GM19043 (cell line): ENCODE measurements around the gene S100A7A.
"Not testable (repeated sequence)": the region's sequence is repeated elsewhere in the genome, so short reads cannot be mapped to it uniquely, and the experiment has no call there.

Source experiments
- ATAC-seq: cut with Tn5 transposase; IDR thresholded peaks from one replicate; pipeline ENCODE4 v1.9.1; 2021; ENCODE audit warnings: low read depth; ENCODE audit not compliant: unreplicated experiment

S100A7A gene

DNA sequence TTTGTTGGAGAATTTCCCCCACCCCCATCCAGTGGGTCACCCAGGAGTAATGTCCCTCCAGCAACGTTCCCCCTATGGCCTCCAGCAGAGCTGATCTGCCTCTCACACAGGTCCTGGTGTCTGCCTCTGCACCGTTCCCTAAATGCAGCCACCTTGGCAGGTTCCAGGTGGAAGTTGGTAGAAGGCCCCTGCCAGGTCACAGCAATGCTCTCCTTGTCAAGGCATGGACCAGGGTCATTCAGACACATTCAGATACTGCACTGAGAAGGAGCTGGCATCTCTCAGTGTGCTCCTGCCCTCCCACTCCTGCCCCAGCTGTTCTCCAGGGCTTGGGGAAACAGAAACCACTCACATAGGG is 3.1 kb downstream of the S100A7A start:
- not testable (repeated sequence) for ATAC-seq

- no peak for ATAC-seq
Measured at GRCh38 chr1:153420306-153420705, 4.0 kb downstream of the S100A7A start.

DNA sequence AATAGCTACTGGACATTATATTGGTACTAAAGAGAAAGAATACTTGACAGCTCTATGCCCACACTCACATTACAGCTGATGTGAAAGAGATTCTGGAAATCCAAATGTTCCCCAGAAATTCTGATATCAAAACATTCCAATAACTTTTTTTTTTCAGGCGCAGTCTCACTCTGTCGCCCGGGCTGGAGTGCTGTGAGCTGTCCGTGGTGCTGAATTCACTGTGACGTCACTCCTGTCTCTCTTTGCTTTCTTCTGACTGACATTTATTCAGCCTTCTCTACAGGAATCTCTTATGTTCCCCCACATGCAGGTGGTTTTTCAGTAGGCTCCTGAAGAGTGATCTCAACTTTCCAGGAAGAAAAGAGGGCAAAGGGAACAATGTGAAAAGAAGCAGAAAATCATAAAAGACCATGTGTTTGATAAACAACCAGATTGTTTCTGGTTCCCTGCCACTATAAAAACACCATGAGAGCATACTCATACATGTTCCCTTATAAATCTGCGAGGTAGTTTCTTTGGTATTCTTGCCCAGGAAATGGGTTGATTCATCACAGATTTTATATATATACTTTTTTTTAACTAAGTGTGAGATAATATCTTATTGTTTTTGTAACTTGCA is 6.2 kb downstream of the S100A7A start:
- ATAC-seq: no peak

DNA sequence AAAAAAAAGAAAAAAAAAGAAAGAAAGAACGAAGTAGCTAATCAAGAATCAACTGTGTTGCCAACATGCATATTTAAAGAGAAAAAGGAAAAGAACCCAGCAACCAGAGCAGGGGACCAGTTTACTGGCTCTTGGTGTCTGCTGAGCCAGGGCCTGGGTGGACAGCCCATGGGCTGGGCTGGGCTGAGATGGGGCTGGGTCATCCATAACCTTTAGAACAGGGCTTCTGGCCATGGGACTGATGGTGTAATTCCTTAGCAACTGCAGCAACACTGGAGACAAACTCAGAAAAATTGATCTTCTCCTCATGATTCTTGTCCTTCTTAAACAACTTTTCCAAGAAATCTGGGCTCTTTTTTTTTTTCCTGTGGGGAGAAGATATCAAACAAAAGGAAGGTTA is 10.5 kb downstream of the S100A7A start:
- ATAC-seq: no peak

DNA sequence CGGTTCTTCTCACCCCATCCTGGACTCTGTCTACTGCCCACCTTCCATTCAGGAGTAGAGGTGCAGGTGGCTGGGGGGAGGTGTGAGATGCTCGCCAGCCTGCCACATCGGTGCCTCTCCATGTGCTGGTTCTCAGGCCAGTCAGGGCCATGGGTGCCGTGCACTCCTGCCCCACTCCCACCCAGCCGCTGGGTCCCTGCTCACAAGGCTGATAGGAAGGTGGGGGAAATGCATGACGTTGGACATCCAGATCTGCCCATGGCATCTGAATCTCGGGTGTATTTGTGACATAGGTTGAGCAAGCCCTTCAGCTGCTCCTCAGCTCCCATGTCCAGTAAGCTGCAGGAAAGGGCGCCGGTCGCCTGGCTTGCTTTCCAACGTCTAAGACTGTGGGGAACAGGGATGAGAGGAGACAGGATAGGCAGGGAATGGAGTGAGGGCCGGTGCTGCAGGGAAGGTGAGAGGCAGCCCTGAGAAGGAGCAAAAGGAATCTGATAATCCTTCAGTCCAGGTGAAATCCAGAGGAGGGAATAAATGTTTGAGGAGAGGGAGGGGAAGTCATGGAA is 11.8 kb downstream of the S100A7A start:
- ATAC-seq: no peak

DNA sequence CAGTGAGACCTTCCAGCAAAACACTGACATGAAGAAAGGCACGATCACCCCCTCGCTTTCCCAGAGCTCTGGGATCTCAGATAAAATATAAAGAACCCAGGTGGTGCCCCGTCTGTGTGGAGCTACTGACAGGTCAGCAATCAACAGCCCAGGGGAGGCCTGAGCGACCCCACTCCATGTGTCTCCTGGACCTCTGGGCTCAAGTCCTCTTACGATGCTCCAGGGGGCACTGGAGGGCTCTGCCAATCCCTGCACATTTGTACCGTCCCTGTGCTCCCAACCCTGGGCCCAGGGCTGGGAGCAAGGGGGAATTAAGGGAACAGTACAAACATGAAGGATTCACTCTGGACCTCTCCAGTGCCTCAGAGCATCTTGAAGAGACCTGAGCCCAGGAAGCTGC is 12.5 kb downstream of the S100A7A start:
- ATAC-seq: no peak

GRCh38 chr1:153429266-153430165 is 13.2 kb downstream of the S100A7A start:
- no peak for ATAC-seq

DNA sequence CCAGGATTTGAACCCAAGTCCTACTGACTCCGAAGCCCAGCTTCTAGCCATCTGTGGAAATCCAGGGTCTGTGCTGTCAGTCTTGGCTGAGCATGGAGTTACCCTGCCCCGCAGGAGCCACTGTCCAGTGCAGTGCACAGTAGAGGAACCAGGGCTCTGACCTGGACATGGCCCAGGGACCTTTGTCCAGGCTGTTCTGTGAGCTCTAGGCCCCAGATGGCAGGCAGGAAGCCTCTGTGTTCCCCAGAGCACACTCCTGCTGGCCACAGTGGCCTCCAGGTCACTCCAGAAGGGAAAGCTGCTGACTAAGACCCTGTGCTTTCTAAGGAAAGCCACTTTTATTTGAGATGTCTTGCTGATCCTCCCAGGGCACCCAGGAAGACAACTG is 13.8 kb downstream of the S100A7A start:
- ATAC-seq: no peak

- ATAC-seq: no peak
Measured at GRCh38 chr1:153430561-153430960, 14.2 kb downstream of the S100A7A start.

GRCh38 chr1:153431002-153431401 is 14.7 kb downstream of the S100A7A start:
- no peak for ATAC-seq

DNA sequence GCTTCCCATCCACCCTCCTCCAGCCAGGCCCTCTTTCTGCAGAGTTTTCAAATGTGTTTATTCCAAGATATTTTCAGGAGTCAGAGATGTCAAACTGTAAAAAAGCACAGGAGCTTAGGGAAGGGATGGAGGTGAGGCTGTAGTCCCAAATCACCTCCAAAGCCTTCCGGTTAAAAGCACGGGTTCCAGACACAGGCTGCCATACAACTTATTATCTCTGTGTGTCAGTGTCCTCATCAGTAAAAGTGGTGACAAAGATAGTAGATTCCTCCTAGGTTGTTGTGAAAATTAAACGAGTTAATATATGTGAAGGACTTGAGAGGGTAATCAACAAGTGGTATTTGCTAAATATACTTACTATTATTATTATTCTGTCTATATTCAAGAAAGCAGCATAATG is 15.1 kb downstream of the S100A7A start:
- no peak for ATAC-seq

DNA sequence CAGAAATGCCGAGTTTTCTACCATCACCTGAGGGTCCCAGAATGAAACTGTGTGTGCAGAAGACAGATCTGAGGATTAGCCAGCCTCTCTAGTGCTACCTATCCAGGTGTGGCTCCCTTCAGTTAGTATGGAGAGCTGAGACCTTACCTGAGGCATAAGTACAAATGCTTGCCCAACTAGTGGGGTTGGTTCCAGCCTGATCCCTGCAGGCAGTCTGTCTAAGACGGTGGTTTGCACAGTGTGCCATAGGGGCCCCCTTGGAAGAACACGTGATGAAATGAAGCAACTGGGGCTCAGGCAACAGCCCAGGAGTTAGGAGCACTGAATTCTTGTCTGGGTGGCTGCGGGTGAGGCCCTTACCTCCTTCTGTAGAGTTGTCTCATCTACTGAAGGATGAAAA is 15.6 kb downstream of the S100A7A start:
- ATAC-seq: no peak

DNA sequence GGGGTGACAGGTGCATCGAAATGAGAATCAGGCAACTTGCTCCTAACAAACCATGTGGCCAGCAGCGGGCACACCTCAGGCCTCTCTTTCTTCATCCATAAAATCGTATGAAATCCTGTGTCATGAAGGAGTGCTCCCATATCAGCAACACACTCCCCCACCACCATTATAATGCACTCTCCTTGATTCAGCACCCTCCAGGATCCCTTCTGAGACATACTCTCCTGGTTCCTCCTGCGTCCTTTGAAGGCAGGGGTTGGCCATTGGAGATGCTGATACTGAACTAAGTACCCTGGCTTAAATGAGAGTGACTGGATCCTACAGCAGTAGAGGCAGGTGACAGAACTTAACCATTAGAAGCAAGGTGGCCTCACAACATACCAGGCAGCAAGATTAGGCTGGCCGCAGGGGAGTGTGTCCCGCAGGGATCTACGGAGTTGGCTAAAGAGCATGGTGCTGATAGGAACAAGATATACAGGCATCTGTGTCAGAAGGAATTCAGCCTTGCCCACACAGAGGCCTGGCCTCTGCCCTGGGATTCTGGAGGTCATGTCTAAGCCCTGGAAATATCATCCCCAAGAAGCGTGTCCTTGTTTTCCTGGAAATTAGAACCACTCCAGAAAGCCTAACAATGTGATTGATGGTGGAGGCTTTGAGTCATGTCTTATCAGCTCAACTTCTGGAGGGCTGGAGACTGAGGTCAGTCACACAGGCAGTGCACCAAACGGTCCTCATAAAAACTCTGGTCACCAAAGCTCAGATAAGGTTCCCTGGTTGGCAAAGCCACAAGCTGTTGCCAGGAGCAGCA is 16.8 kb downstream of the S100A7A start:
- ATAC-seq: no peak

DNA sequence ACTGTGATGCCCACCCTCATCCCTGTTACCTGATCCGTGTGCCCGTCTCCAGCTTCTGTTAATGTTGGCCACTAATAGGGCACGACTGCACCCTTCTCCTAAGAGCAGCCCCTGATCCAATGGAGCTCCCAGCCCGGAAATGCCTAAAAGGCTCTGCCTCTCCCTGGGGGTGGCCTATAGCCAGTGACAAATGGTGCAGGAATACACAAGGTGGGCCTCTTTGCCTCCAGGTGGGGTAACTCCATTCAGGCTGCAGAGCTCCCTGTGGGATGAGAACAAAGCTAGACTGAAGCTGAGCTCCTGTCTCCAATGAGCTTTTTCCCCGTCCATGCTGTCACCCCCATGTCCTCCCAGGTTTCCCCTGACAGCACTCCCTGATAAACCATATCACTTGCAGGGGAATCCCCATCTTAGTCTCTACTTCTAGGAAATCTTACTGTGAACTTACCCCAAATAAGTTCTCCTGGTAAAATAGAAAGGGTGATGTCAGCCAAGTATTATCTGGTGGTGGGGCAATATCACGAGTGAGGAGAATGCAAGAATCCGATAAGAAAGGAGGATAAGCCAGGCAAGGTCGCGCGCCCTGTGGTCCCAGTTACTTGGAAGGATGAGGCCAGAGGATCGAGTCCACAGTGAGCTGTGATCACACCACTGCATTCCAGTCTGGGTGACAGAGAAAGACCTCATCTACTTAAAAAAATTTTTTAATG is 18.6 kb downstream of the S100A7A start:
- ATAC-seq: no peak

DNA sequence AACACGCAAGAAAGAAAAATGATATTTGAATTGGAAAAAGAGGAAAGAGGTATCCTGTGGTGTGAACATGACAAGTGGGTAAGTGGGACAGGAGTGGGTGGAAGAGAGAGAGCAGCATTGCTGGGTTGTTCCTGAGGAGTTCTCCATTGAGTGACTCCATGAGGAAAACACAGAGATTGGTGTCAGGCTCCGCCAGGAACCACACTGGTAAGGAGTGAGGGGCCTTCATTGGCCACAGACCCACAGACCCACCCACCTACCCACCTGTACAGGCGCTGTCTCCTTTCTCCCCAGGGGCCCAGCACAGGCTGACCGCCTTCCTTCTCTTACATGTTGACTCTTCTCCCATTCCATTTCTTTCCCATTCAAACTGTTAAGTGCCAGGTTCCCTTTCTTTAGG is 20.9 kb downstream of the S100A7A start:
- no peak for ATAC-seq

- no peak for ATAC-seq
Measured at GRCh38 chr1:153438599-153438998, 22.3 kb downstream of the S100A7A start.

DNA sequence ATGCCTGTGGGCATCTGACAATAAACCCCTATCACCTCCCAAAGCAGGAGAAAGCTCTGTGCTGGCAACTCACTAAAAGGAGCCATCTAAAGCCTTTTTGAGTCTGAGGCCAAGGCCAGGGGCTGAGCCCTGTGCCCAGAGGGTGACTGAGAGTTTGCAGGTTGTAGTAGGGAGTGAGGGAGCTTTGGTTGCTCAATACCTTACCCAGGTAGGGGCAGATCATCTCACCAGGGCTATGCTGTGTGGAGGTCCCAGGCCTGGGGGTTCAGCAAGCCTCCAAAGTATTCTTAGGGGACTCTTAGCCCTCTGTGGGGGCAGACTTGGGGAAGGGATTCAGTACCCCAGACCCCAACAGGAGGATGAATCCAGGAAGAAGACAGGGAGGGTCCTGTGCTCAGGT is 23.0 kb downstream of the S100A7A start:
- ATAC-seq: no peak

DNA sequence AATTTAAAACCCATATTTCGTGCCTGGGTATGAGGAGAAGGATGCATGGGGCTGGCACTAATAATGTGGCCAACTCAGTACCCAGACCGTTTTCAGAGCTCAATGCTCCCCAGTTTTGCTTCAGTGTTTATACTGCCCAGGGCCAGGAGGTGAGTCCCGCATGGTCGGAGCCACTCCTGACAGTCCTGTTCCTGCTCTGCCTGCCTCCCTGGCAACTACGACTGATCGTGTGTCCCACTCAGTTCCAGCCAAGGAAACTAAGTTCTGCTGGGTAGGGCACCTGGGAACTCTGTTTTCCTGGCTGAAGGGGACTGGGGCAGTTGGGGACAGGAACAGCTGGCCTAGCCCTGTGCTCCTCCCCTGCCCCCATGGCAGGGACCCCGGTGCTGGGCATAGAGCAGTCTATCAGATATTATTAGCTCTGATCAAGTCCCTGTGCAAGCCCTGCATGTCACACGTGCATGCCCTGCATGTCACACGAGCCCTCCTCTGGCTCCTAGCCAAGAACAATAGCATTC is 25.0 kb downstream of the S100A7A start:
- ATAC-seq: no peak

GRCh38 chr1:153443486-153443885 is 27.2 kb downstream of the S100A7A start:
- no peak for ATAC-seq

DNA sequence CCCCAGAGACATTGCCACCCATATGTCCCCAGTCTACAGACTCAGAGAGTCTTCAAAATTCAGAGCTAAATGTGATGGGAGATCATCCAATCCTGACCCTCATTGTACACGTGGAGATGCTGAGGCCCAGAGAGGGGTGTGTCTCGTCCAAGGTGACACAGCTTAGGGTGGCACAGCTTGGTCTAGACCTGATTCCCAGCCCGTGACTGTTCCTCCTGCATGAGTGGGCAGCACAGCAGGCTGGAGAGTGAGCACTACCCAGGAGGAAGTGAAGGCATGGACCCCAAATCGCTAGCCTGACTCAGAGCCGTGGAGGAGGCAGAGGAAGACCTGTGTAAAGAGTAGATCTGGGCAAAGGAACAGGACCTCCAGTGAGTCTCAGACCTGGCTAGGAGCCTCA is 27.8 kb downstream of the S100A7A start:
- ATAC-seq: no peak
